Measurements from ENCODE around the gene KRT15. TPM values are rescaled to one million over a fixed set of nuclear protein-coding genes. Genes with fewer than 3 reads are reported as not detected.

KRT15 gene
- total and polyA plus RNA-seq, 9 of the 15 experiments (the other 6 are each of a cell fraction or from before 2014, with no cell fraction given): 0.28 to 4.4 (median 0.56) TPM

GRCh38 chr17:41548844-41549595 is 30.3 kb upstream of the KRT15 start (continued):
- TF ChIP-seq THRA (IDR thresholded peaks at IDR 0.05): no peak
- TF ChIP-seq ESRRA (IDR thresholded peaks at IDR 0.05; ENCODE audit: borderline replicate concordance, low read depth): peak; percentile 71; the same call in 1 of the 2 replicates
- no peak for TF ChIP-seq KDM4B (IDR thresholded peaks at IDR 0.05; ENCODE audit: borderline replicate concordance in 2 of 2, low read depth in 1 of 2)
- TF ChIP-seq, protein P1, sequence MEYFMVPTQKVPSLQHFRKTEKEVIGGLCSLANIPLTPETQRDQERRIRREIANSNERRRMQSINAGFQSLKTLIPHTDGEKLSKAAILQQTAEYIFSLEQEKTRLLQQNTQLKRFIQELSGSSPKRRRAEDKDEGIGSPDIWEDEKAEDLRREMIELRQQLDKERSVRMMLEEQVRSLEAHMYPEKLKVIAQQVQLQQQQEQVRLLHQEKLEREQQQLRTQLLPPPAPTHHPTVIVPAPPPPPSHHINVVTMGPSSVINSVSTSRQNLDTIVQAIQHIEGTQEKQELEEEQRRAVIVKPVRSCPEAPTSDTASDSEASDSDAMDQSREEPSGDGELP (CRISPR knock-in tag; IDR thresholded peaks at IDR 0.05; ENCODE audit: borderline replicate concordance): peak; percentile 71
- TF ChIP-seq NFIC (IDR thresholded peaks at IDR 0.05): peak; percentile 1; the same call in 1 of the 2 replicates
- TF ChIP-seq CBX3 (IDR thresholded peaks at IDR 0.05; ENCODE audit: borderline replicate concordance in 1 of 2, low read length in 2 of 2): peak in 1 of 2 experiments; percentile 9; a peak in 1 of 3 replicates
- 0 out of 2 replicates have a peak, but pooled peaks have one; percentile 48 for TF ChIP-seq PHB (CRISPR knock-in tag; IDR thresholded peaks at IDR 0.05)
- no peak for TF ChIP-seq CREBBP (IDR thresholded peaks at IDR 0.05; ENCODE audit: low read depth, low read length)
- TF ChIP-seq FOXJ3 (CRISPR knock-in tag; IDR thresholded peaks at IDR 0.05): no peak
- peak; percentile 89 to 95 for TF ChIP-seq RAD21 (CRISPR knock-in tag; conservative IDR thresholded peaks at IDR 0.05 in 1 of 2, IDR thresholded peaks at IDR 0.05 in 1 of 2)
- TF ChIP-seq SIN3A (IDR thresholded peaks at IDR 0.05; ENCODE audit: borderline replicate concordance in 2 of 2, control insufficient read depth in 1 of 2, low read depth in 2 of 2, low read length in 2 of 2): peak in 1 of 2 experiments; percentile 24; a peak in 1 of 4 replicates
- peak; percentile 67; the same call in 1 of the 2 replicates for TF ChIP-seq STAG1 (CRISPR knock-in tag; IDR thresholded peaks at IDR 0.05; ENCODE audit: borderline replicate concordance)
- peak; percentile 38 for TF ChIP-seq PCBP1 (IDR thresholded peaks at IDR 0.05; ENCODE audit: low read depth, low read length, poor library complexity, severe bottlenecking)
- 0 out of 2 replicates have a peak, but pooled peaks have one; percentile 35 for TF ChIP-seq HDGF (IDR thresholded peaks at IDR 0.05)
- TF ChIP-seq RB1 (IDR thresholded peaks at IDR 0.05; ENCODE audit: low read depth): peak; percentile 87
- TF ChIP-seq XRCC5 (IDR thresholded peaks at IDR 0.05; ENCODE audit: low read depth, low read length): peak; percentile 92; the same call in 1 of the 2 replicates
- TF ChIP-seq, protein P2, sequence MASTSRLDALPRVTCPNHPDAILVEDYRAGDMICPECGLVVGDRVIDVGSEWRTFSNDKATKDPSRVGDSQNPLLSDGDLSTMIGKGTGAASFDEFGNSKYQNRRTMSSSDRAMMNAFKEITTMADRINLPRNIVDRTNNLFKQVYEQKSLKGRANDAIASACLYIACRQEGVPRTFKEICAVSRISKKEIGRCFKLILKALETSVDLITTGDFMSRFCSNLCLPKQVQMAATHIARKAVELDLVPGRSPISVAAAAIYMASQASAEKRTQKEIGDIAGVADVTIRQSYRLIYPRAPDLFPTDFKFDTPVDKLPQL (IDR thresholded peaks at IDR 0.05; ENCODE audit: extremely low read depth, insufficient read length): no peak
- TF ChIP-seq ZNF766 (CRISPR knock-in tag; conservative IDR thresholded peaks at IDR 0.05): peak; percentile 88
- TF ChIP-seq TOE1 (IDR thresholded peaks at IDR 0.05; ENCODE audit: borderline replicate concordance): 0 out of 2 replicates have a peak, but pooled peaks have one; percentile 48
- TF ChIP-seq TOE1 (CRISPR knock-in tag; IDR thresholded peaks at IDR 0.05; ENCODE audit: borderline replicate concordance, low read depth): no peak
- TF ChIP-seq FOXJ2 (tag; IDR thresholded peaks at IDR 0.05): no peak
- no peak for TF ChIP-seq TAF15 (IDR thresholded peaks at IDR 0.05; ENCODE audit: low read depth, low read length)
